BLaER1 treated with 17β-estradiol and CSF1 and Interleukin-3, amounts not matched to agents 10 nM and 100 nM (cell line): ENCODE data around the gene STPG3.
A peak's percentile ranks its signal among the peaks of the same experiment; 100 is the strongest.

ENCODE experiments used
- H3K27ac ChIP-seq, 11 experiments: shearing (Covaris generic); formaldehyde crosslinking; 2 replicates each; pipeline ENCODE4 v1.8.1; 2022
- H3K27me3 ChIP-seq, 11 experiments: shearing (Covaris generic); formaldehyde crosslinking; 2 replicates each; pipeline ENCODE4 v1.8.1; 2022
- H3K36me3 ChIP-seq, 11 experiments: shearing (Covaris generic); formaldehyde crosslinking; 2 replicates each; pipeline ENCODE4 v1.8.1; 2022
- H3K4me1 ChIP-seq, 10 experiments: shearing (Covaris generic); formaldehyde crosslinking; 2 replicates each; pipeline ENCODE4 v1.8.1; 2022
- H3K4me2 ChIP-seq, 11 experiments: shearing (Covaris generic); formaldehyde crosslinking; 2 replicates each; pipeline ENCODE4 v1.8.1; 2022
- H3K4me3 ChIP-seq, 10 experiments: shearing (Covaris generic); formaldehyde crosslinking; 2 replicates each; pipeline ENCODE4 v1.8.1; 2022
- H3K9ac ChIP-seq, 11 experiments: shearing (Covaris generic); formaldehyde crosslinking; 2 replicates each; pipeline ENCODE4 v1.8.1; 2022
- H3K9me3 ChIP-seq, 11 experiments: shearing (Covaris generic); formaldehyde crosslinking; replicated peaks in 1 of 11; 2 replicates each; pipeline ENCODE4 v1.8.1; 2022
- H4K20me1 ChIP-seq, 11 experiments: shearing (Covaris generic); formaldehyde crosslinking; 2 replicates each; pipeline ENCODE4 v1.8.1; 2022
- Cebpa-rat ChIP-seq, 11 experiments: shearing (Covaris generic); IDR thresholded peaks; 2 replicates each; pipeline ENCODE4 v1.8.1; 2022

STPG3 gene

DNA sequence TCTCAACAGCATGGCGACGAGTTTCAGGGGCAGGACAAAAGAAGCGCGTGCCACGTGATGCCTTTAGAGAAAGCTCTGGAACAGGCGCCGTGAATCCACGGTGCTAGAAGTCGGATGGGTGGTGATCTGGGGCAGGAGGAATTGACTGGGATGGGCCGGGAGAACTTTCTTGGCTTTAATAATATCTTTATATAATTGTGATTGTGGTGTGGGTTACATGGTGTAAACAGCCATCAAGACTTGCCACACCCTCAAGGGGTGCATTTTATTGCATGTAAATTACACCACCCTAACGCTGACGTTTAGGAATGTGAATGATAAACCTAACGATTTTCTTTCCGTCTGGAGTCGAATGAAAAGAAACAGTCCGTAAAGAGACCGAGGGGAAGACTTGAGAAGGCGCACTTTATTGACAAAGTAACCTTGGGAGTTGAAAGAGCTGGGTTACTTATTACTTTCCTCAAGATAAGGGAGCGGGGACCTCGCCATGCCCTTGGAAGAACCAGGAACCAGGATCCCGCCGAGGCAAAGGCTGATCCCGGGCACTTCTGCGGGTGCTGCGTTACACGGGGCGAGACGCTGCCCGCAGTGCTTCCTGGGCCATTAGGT is 42.5 kb downstream of the STPG3 start:
- peaks cover 0 to 6% (median 0%) of the 10 kb centered on the region in 11 experiments; a peak in 3 of 22 replicates for H3K9me3 ChIP-seq
- no peak overlapping the region for H3K9ac ChIP-seq
- no peaks in the 10 kb centered on the region; a peak in 1 of 22 replicates for H3K36me3 ChIP-seq
- peaks cover 24 to 44% (median 37%) of the 10 kb centered on the region in 11 experiments for H3K27me3 ChIP-seq
- TF ChIP-seq Cebpa-rat (IDR thresholded peaks at IDR 0.05), result no peak
- H3K4me3 ChIP-seq, result no peak overlapping the region
- no peak overlapping the region for H3K27ac ChIP-seq
- H4K20me1 ChIP-seq, result peaks cover 0 to 25% (median 16%) of the 10 kb centered on the region in 11 experiments; a peak in 15 of 22 replicates
- H3K4me2 ChIP-seq, result no peak overlapping the region; a peak in 1 of 22 replicates
- peaks cover 12 to 32% (median 21%) of the 10 kb centered on the region in 10 experiments; a peak in 19 of 20 replicates for H3K4me1 ChIP-seq

- Histone ChIP-seq H3K4me1 (peaks cover 12 to 38% (median 27%) of the 10 kb centered on the region in 10 experiments; a peak in 19 of 20 replicates), H3K36me3 (no peaks in the 10 kb centered on the region; a peak in 1 of 22 replicates), H3K4me2 (peak overlapping the region in 4 of 11 experiments; percentile 82 to 95 (median 91); a peak in 5 of 22 replicates), H3K9ac (no peak overlapping the region), H3K4me3 (no peak overlapping the region), H3K27me3 (peaks cover 30 to 50% (median 43%) of the 10 kb centered on the region in 11 experiments), H4K20me1 (peaks cover 0 to 31% (median 22%) of the 10 kb centered on the region in 11 experiments; a peak in 18 of 22 replicates), H3K27ac (no peak overlapping the region), H3K9me3 (peaks cover 0 to 6% (median 0%) of the 10 kb centered on the region in 11 experiments; a peak in 3 of 22 replicates)
- TF ChIP-seq Cebpa-rat (IDR thresholded peaks at IDR 0.05), result no peak
These were observed 43.1 kb downstream of the STPG3 start for GRCh38 chr9:137294091-137294680.

DNA sequence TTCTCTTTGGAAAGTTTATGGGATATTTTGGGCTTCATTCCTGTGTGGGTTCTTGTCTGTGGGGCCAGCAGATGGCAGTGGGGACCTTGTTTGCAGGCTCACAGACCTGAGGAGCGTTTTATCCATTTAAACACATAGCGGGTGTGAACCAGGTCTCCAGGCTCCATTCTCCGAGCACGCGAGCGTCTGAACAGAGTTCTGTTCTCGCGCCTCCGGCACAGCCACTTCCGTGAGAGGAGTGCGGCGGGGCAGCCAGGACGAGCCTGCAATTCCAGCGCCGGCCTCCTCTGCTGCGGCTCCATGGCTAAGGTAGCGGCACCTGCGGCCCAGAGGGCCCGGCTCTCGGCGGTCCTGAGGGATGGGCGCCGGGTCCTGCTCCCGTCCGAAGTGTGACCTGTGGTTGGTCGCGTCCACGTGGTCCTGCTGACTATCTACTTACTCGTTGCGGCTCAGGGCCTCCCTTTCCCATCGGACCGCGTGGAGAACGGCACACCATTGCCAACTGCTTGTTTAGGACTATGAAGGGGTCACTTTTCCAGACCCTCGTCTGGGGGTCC is 43.7 kb downstream of the STPG3 start:
- Histone ChIP-seq H3K4me1 (peaks cover 12 to 44% (median 31%) of the 10 kb centered on the region in 10 experiments), H3K27me3 (peaks cover 36 to 56% (median 49%) of the 10 kb centered on the region in 11 experiments), H3K9ac (peak overlapping the region in 5 of 11 experiments; percentile 55 to 78 (median 64); a peak in 6 of 22 replicates), H3K27ac (no peak overlapping the region), H3K4me2 (peak overlapping the region; percentile 82 to 95 (median 90)), H3K36me3 (no peaks in the 10 kb centered on the region; a peak in 1 of 22 replicates), H3K4me3 (peak overlapping the region; percentile 57 to 73 (median 62); a peak in 18 of 20 replicates), H3K9me3 (peaks cover 0 to 6% (median 0%) of the 10 kb centered on the region in 11 experiments; a peak in 3 of 22 replicates), H4K20me1 (peaks cover 0 to 37% (median 27%) of the 10 kb centered on the region in 11 experiments; a peak in 19 of 22 replicates)
- TF ChIP-seq Cebpa-rat (IDR thresholded peaks at IDR 0.05), result no peak

GRCh38 chr9:137295238-137295811 is 44.2 kb downstream of the STPG3 start:
- Histone ChIP-seq H3K9me3 (peaks cover 0 to 6% (median 0%) of the 10 kb centered on the region in 11 experiments; a peak in 3 of 22 replicates), H4K20me1 (peaks cover 0 to 42% (median 33%) of the 10 kb centered on the region in 11 experiments; a peak in 19 of 22 replicates), H3K4me2 (peak overlapping the region; percentile 82 to 95 (median 90)), H3K27ac (peak overlapping the region in 1 of 11 experiments; percentile 44; a peak in 1 of 22 replicates), H3K4me1 (peaks cover 12 to 50% (median 36%) of the 10 kb centered on the region in 10 experiments), H3K4me3 (peak overlapping the region; percentile 57 to 73 (median 62)), H3K27me3 (peaks cover 42 to 62% (median 55%) of the 10 kb centered on the region in 11 experiments), H3K36me3 (no peaks in the 10 kb centered on the region; a peak in 1 of 22 replicates), H3K9ac (peak overlapping the region; percentile 49 to 78 (median 64); a peak in 20 of 22 replicates)
- no peak for TF ChIP-seq Cebpa-rat (IDR thresholded peaks at IDR 0.05)

GRCh38 chr9:137295849-137296669 is 45.0 kb downstream of the STPG3 start:
- peaks cover 12 to 54% (median 39%) of the 10 kb centered on the region in 10 experiments for H3K4me1 ChIP-seq
- H4K20me1 ChIP-seq, result peaks cover 0 to 45% (median 36%) of the 10 kb centered on the region in 11 experiments; a peak in 19 of 22 replicates
- H3K9me3 ChIP-seq, result peaks cover 0 to 6% (median 0%) of the 10 kb centered on the region in 11 experiments; a peak in 3 of 22 replicates
- peak overlapping the region in 1 of 11 experiments; percentile 44; a peak in 1 of 22 replicates for H3K27ac ChIP-seq
- peaks cover 49 to 69% (median 62%) of the 10 kb centered on the region in 11 experiments for H3K27me3 ChIP-seq
- peak overlapping the region; percentile 82 to 95 (median 90) for H3K4me2 ChIP-seq
- no peaks in the 10 kb centered on the region; a peak in 1 of 22 replicates for H3K36me3 ChIP-seq
- H3K4me3 ChIP-seq, result peak overlapping the region; percentile 57 to 73 (median 62)
- H3K9ac ChIP-seq, result peak overlapping the region; percentile 49 to 78 (median 64); a peak in 20 of 22 replicates
- TF ChIP-seq Cebpa-rat (IDR thresholded peaks at IDR 0.05), result no peak

DNA sequence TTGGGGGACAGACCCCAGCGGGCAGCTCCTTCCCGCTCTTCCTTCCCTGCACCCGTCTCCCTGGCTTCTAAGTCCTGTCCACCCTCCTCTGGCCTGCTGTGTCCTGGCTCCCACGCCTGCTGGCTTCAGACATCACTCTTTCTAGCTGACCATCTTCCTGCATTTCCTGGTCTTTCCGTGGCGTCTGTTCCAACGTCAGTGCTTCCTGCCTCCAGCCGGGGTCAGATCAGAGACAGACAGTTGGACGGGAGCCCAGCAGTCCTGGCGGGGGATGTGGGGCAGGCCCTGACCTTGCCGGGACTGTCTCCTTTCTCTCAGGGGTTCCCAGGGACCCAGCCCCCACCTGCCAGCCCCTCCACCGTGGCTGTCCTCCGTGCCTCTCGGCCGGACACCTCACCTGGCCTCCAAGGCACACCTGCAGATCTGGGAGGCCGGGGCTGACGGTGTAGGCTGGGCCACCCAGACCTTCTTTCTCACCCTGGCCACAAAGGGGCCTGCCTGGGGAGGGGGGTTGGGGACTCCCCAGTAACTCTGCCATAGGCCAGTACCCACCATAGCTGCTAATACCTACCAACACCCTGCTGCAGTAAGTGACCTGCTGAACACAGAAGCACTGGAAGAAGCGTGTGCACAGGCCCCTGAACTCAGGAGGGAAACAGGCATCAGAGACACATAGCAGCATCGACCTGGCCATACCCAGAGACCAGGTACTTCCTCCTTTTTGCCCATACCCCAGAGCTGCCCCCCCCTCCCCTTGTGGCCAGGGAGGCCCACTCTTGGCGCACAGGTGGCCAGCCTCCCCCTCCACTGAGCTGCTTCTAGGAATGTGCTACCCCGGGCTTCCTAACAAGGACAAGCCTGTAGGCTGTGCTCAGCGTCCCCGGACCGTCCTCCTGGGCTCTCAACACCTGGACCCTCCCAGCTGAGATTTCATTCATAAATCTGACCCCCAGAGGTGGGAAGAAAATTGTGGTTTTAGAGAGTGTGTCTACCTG is 45.9 kb downstream of the STPG3 start:
- peaks cover 0 to 52% (median 42%) of the 10 kb centered on the region in 11 experiments; a peak in 19 of 22 replicates for H4K20me1 ChIP-seq
- 0 out of 22 replicates have a peak overlapping the region, but pooled peaks of 1 of the 11 experiments have one; percentile 9 for H3K9ac ChIP-seq
- peaks cover 0 to 6% (median 0%) of the 10 kb centered on the region in 11 experiments; a peak in 3 of 22 replicates for H3K9me3 ChIP-seq
- peak overlapping the region; percentile 30 to 95 (median 47); a peak in 21 of 22 replicates for H3K4me2 ChIP-seq
- no peak for TF ChIP-seq Cebpa-rat (IDR thresholded peaks at IDR 0.05)
- H3K4me3 ChIP-seq, result 0 out of 20 replicates have a peak overlapping the region, but pooled peaks of 1 of the 10 experiments have one; percentile 11
- H3K36me3 ChIP-seq, result no peaks in the 10 kb centered on the region; a peak in 1 of 22 replicates
- peaks cover 57 to 78% (median 70%) of the 10 kb centered on the region in 11 experiments for H3K27me3 ChIP-seq
- no peak overlapping the region for H3K27ac ChIP-seq
- H3K4me1 ChIP-seq, result peaks cover 18 to 61% (median 46%) of the 10 kb centered on the region in 10 experiments
